ENCODE results near the gene BRMS1. TPM values are rescaled to one million over a fixed set of nuclear protein-coding genes. Genes with fewer than 3 reads are reported as not detected.
"Not testable (repeated sequence)": the region's sequence is repeated elsewhere in the genome, so short reads cannot be mapped to it uniquely, and the experiment has no call there.

BRMS1 gene
- 32.1 TPM for total RNA-seq
- long read RNA-seq, transcript BRMS1-201 (10 exons, 1,445 nt), result major isoform, 35 of 50 reads
- long read RNA-seq, partial matches to known transcripts, result 9 of 50 reads
- long read RNA-seq, other reads (novel, unspliced or antisense), result 3 of 50 reads

GRCh38 chr11:66344550-66345315 is at the start of gene BRMS1:
Gene BRMS1 (minus strand): TSS chr11:66345104. CDS start chr11:66342234, 2,870 bp downstream.
- peak; percentile 92 for ATAC-seq
- peaks cover 26% of the 10 kb centered on the region for H3K36me3 ChIP-seq
- peak within 1 kb of the TSS; percentile 89 for H3K27ac ChIP-seq
- peak; percentile 100 for DNase-seq
- no peaks in the 10 kb centered on the region for H3K27me3 ChIP-seq
- intact Hi-C loops (cut with DNase I), result no loop called here
- peak within 1 kb of the TSS; percentile 96 for H3K4me3 ChIP-seq
- peak; percentile 20 for TF ChIP-seq CTCF (IDR thresholded peaks at IDR 0.05)
- no peaks in the 10 kb centered on the region for H3K9me3 ChIP-seq
- peaks cover 30% of the 10 kb centered on the region for H3K4me1 ChIP-seq

- Histone ChIP-seq H3K36me3 (no peaks in the 10 kb centered on the region), H3K27ac (no peak overlapping the region), H3K27me3 (peaks cover 12% of the 10 kb centered on the region), H3K4me1 (no peaks in the 10 kb centered on the region), H3K9me3 (no peaks in the 10 kb centered on the region), H3K4me3 (no peak overlapping the region)
- intact Hi-C loops (cut with DNase I), result no loop called here
- DNase-seq (no peak), ATAC-seq (no peak)
- TF ChIP-seq CTCF (IDR thresholded peaks at IDR 0.05), result no peak
These were observed 49.0 kb upstream of the BRMS1 start for GRCh38 chr11:66393954-66394353.

GRCh38 chr11:66391322-66391721 is 46.4 kb upstream of the BRMS1 start:
- Histone ChIP-seq H3K4me1 (peaks cover 2% of the 10 kb centered on the region), H3K27ac (no peak overlapping the region), H3K4me3 (no peak overlapping the region), H3K9me3 (no peaks in the 10 kb centered on the region), H3K27me3 (peaks cover 12% of the 10 kb centered on the region), H3K36me3 (no peaks in the 10 kb centered on the region)
- no peak for TF ChIP-seq CTCF (IDR thresholded peaks at IDR 0.05)
- intact Hi-C loops (cut with DNase I), result no loop called here
- ATAC-seq, result no peak
- DNase-seq, result no peak

- DNase-seq (peak; percentile 78), ATAC-seq (peak; percentile 90)
- intact Hi-C loops (cut with DNase I), result loop anchor here (10.0 kb wide), 1 partner anchor 74 kb away; the partner anchor contains the start of gene CD248
- H3K9me3 ChIP-seq, result no peaks in the 10 kb centered on the region
- no peaks in the 10 kb centered on the region for H3K36me3 ChIP-seq
- no peak overlapping the region for H3K27ac ChIP-seq
- H3K4me3 ChIP-seq, result no peak overlapping the region
- peak; percentile 78 for TF ChIP-seq CTCF (IDR thresholded peaks at IDR 0.05)
- peaks cover 9% of the 10 kb centered on the region for H3K27me3 ChIP-seq
- peaks cover 6% of the 10 kb centered on the region for H3K4me1 ChIP-seq
These were observed 44.0 kb upstream of the BRMS1 start for GRCh38 chr11:66388780-66389386.

GRCh38 chr11:66386171-66387069 is 41.5 kb upstream of the BRMS1 start:
- H3K27ac ChIP-seq, result no peak overlapping the region
- ATAC-seq, result peak; percentile 92
- peak overlapping the region; percentile 33 for H3K4me3 ChIP-seq
- H3K36me3 ChIP-seq, result no peaks in the 10 kb centered on the region
- peaks cover 6% of the 10 kb centered on the region for H3K4me1 ChIP-seq
- H3K27me3 ChIP-seq, result peaks cover 5% of the 10 kb centered on the region
- peak; percentile 90 for DNase-seq
- no peaks in the 10 kb centered on the region for H3K9me3 ChIP-seq
- peak; percentile 96 for TF ChIP-seq CTCF (IDR thresholded peaks at IDR 0.05)
- intact Hi-C loops (cut with DNase I), result loop anchor here (10.0 kb wide), 1 partner anchor 72 kb away; the partner anchor contains the start of gene CD248

GRCh38 chr11:66384316-66384715 is 39.4 kb upstream of the BRMS1 start:
- not testable (repeated sequence) for H3K4me1 ChIP-seq, H3K9me3 ChIP-seq, ATAC-seq, H3K27ac ChIP-seq, DNase-seq, H3K36me3 ChIP-seq, H3K27me3 ChIP-seq, H3K4me3 ChIP-seq
- intact Hi-C loops (cut with DNase I), result loop anchor here (10.0 kb wide), 1 partner anchor 70 kb away; the partner anchor contains the start of gene CD248

GRCh38 chr11:66380264-66380663 is 35.4 kb upstream of the BRMS1 start:
- not testable (repeated sequence) for H3K27ac ChIP-seq, H3K36me3 ChIP-seq, H3K4me3 ChIP-seq, ATAC-seq, H3K4me1 ChIP-seq, H3K27me3 ChIP-seq, H3K9me3 ChIP-seq, DNase-seq
- intact Hi-C loops (cut with DNase I), result loop anchor here (10.0 kb wide), 1 partner anchor 65 kb away; the partner anchor contains the start of gene CD248

All from upper lobe of right lung (tissue), 1 donor.